Parathyroid adenoma (tissue), 2 donors: Measurements from ENCODE around the gene MAPK11.

ENCODE experiments used
- H2AFZ ChIP-seq: fragments of 300-600 bp; sonication (generic); one replicate; pipeline ENCODE4 v1.7.0; 2017; ENCODE audit warnings: antibody characterized with exemption, mild to moderate bottlenecking
- H3K27ac ChIP-seq: fragments of 300-600 bp; sonication (generic); one replicate; pipeline ENCODE4 v1.7.0; 2017
- H3K27me3 ChIP-seq: fragments of 300-600 bp; sonication (generic); one replicate; pipeline ENCODE4 v1.7.0; 2017; ENCODE audit warnings: low read length; ENCODE audit not compliant: control insufficient read depth, insufficient read depth
- H3K36me3 ChIP-seq: fragments of 300-600 bp; sonication (generic); one replicate; pipeline ENCODE4 v1.7.0; 2017; ENCODE audit warnings: low read length; ENCODE audit not compliant: control insufficient read depth, insufficient read depth
- H3K4me1 ChIP-seq: fragments of 300-600 bp; sonication (generic); one replicate; pipeline ENCODE4 v1.7.0; 2017; ENCODE audit warnings: control low read depth
- H3K4me2 ChIP-seq: fragments of 300-600 bp; sonication (generic); one replicate; pipeline ENCODE4 v1.7.0; 2017; ENCODE audit warnings: low read length
- H3K4me3 ChIP-seq: fragments of 300-600 bp; sonication (generic); one replicate; pipeline ENCODE4 v1.7.0; 2017; ENCODE audit warnings: low read depth, low read length
- H3K79me2 ChIP-seq: fragments of 300-600 bp; sonication (generic); one replicate; pipeline ENCODE4 v1.7.0; 2017; ENCODE audit warnings: control low read depth
- H3K9ac ChIP-seq: fragments of 300-600 bp; sonication (generic); one replicate; pipeline ENCODE4 v1.7.0; 2017; ENCODE audit warnings: mild to moderate bottlenecking
- H3K9me3 ChIP-seq: fragments of 300-600 bp; sonication (generic); one replicate; pipeline ENCODE4 v1.7.0; 2017; ENCODE audit warnings: low read length; ENCODE audit not compliant: control insufficient read depth
- TF ChIP-seq, protein P1 (sequence below): fragments of 300-600 bp; sonication (generic); IDR thresholded peaks from one replicate; pipeline ENCODE4 v1.7.0; 2017; ENCODE audit warnings: antibody characterized with exemption, mild to moderate bottlenecking
- donor health status: primary hyperparathyroidism.

Gene MAPK11

DNA sequence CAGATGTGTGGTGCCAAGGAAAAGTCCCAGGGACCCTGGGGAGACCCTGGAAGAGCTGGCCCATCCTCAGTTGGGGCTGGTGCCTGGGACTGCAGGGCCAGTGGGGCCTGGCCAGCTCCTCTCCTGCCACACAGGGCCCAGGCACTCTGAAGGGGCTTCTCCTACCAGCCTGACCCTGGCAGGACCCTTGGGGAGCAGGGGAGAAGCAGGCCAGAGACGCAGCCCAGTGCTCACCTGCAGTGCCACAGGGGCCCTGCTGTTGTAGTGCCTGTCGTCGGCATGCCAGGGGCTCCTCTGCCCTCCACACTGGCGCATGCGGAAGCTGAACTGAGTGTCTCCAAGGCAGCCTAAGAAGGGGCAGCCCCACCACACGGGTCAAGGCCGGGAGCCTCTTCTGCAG is 47.5 kb upstream of the MAPK11 start:
- no peak overlapping the region for H2AFZ ChIP-seq
- H3K4me1 ChIP-seq, result no peaks in the 10 kb centered on the region
- H3K4me2 ChIP-seq, result no peak overlapping the region
- H3K36me3 ChIP-seq, result no peaks in the 10 kb centered on the region
- no peaks in the 10 kb centered on the region for H3K9me3 ChIP-seq
- no peaks in the 10 kb centered on the region for H3K27me3 ChIP-seq
- H3K4me3 ChIP-seq, result no peak overlapping the region
- TF ChIP-seq, protein P1, sequence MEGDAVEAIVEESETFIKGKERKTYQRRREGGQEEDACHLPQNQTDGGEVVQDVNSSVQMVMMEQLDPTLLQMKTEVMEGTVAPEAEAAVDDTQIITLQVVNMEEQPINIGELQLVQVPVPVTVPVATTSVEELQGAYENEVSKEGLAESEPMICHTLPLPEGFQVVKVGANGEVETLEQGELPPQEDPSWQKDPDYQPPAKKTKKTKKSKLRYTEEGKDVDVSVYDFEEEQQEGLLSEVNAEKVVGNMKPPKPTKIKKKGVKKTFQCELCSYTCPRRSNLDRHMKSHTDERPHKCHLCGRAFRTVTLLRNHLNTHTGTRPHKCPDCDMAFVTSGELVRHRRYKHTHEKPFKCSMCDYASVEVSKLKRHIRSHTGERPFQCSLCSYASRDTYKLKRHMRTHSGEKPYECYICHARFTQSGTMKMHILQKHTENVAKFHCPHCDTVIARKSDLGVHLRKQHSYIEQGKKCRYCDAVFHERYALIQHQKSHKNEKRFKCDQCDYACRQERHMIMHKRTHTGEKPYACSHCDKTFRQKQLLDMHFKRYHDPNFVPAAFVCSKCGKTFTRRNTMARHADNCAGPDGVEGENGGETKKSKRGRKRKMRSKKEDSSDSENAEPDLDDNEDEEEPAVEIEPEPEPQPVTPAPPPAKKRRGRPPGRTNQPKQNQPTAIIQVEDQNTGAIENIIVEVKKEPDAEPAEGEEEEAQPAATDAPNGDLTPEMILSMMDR, result no peak
- no peak overlapping the region for H3K27ac ChIP-seq
- H3K79me2 ChIP-seq, result no peaks in the 10 kb centered on the region
- H3K9ac ChIP-seq, result no peak overlapping the region

DNA sequence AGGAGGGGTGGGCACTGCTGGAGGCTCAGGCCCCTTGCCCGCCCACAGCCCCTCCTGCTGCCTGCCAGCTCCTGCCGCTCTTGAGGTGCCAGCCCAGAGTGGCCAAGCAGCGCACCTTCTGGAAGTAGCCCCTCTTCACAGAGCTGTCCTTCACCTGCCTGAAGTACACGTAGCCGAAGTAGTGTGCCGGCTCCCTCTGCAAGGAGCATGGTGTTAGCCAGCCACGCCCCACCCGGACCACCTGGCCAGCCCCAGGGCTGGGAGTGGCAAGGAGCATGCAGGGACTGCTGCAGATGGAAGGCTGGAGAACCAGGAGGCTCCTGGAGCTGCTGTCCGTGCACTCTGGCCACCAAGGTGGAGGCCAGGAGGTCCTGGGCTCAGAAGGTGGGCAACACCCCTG is 47.0 kb upstream of the MAPK11 start:
- Histone ChIP-seq H3K4me1 (no peaks in the 10 kb centered on the region), H3K36me3 (no peaks in the 10 kb centered on the region), H3K4me2 (no peak overlapping the region), H3K79me2 (no peaks in the 10 kb centered on the region), H3K27ac (no peak overlapping the region), H3K9ac (no peak overlapping the region), H3K27me3 (no peaks in the 10 kb centered on the region), H2AFZ (no peak overlapping the region), H3K4me3 (no peak overlapping the region), H3K9me3 (no peaks in the 10 kb centered on the region)
- TF ChIP-seq, protein P1, result no peak

DNA sequence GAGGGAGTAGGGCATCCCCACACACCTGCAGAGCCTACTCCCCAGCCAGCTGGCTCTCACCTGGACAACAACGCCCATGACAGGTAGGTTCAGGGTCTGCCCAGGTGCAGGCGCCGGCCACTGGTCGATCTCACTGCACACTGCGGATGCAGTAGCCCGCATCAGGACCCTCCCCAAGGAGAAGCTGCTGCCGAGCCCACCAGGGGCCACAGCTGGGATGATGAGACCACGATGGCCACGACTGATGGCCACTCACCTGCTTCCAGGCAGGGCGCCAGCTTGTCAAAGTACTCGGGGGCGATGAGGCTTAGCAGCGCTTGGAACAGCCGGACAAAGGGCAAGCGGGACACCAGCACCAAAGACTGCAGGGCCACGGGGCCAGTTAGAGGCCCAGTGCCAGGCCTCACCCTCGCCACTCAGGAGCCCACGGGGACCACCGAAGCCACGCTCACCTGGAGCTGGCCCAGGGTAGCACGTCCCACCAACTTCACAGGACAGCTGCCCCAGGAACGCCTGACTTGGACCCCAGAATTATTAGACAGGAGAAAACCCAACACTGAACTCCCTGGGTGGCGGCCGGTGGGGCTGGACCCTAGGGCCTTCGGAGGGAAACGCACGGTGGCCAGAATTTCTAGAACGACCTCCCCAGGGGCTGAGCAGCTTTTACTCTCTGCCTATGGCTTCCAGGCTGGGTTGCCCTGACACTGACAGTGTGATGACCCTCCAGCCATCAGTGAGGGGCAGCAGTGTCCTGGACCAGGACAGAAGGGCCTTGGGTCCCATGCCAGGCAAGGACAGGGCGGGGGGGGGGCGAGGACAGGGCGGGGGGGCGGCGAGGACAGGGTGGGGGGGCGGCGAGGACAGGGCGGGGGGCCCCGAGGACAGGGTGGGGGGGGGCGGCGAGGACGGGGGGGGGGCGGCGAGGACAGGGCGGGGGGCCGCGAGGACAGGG is 46.2 kb upstream of the MAPK11 start:
- Histone ChIP-seq H3K9ac (no peak overlapping the region), H3K9me3 (no peaks in the 10 kb centered on the region), H3K4me2 (no peak overlapping the region), H3K4me3 (no peak overlapping the region), H3K27me3 (no peaks in the 10 kb centered on the region), H2AFZ (no peak overlapping the region), H3K36me3 (no peaks in the 10 kb centered on the region), H3K4me1 (no peaks in the 10 kb centered on the region), H3K79me2 (no peaks in the 10 kb centered on the region), H3K27ac (no peak overlapping the region)
- TF ChIP-seq, protein P1, result no peak

DNA sequence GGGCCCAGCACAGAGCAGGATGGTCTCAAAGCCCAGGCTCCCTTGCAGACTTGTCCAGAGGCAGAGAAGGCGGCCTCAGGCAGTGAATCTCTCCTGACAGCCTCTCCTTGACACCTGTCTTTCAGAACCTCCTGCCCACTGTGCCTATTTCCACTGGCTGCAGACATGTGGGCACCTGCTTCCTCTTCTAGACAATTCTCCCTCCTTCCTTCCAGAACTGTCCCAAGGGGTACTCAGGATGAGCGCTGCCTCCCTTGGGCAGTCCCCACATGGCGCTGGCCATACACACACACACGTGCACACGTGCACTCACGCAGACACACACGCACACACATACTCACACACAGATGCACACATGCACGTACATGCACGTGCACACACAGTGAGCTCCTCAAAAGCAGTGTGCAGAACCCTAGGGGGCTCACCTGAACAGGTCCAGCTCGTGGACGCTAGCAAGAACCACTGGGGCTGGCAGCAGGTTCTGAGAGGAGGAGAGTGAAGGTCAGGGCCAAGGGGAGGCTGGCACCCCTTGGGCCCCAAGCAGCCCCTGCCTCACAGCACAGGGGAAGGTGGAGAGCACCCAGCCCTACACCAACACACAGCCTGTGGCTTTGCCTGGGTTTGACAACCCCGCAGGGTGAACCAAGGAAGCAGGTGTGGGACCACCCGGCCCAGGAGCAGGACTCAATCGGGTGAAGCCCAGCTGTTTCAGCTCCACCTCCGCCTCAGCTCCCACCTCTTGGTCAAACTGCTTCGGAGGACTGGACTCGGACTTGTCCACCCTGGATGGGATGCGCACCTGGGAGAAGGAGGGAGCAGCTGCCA is 45.3 kb upstream of the MAPK11 start:
- H3K27me3 ChIP-seq, result no peaks in the 10 kb centered on the region
- H3K4me2 ChIP-seq, result no peak overlapping the region
- no peaks in the 10 kb centered on the region for H3K9me3 ChIP-seq
- H3K4me1 ChIP-seq, result no peaks in the 10 kb centered on the region
- H3K4me3 ChIP-seq, result no peak overlapping the region
- H2AFZ ChIP-seq, result no peak overlapping the region
- no peak overlapping the region for H3K9ac ChIP-seq
- no peaks in the 10 kb centered on the region for H3K79me2 ChIP-seq
- no peaks in the 10 kb centered on the region for H3K36me3 ChIP-seq
- TF ChIP-seq, protein P1, result no peak
- no peak overlapping the region for H3K27ac ChIP-seq
